Endothelial cell of umbilical vein (primary cell): Measurements from ENCODE around the gene NGEF. TPM values are rescaled to one million over a fixed set of nuclear protein-coding genes. Genes with fewer than 3 reads are reported as not detected.

Experiments
- BruUV-seq: library from RNA; stranded (reverse); fragments of 400-500 nt; replicated peaks from 2 replicates; lab custom pipeline; 2021; lab: Mats Ljungman, UMichigan
- CTCF ChIA-PET: fragments of 300-600, 350-600 bp; sonication (Branson Sonifier 250); formaldehyde crosslinking; loops from one replicate; lab custom pipeline; 2021; ENCODE audit warnings: antibody characterized with exemption, inconsistent platforms; lab: Charles Lee
- POLR2A ChIA-PET: fragments of 300-600, 350-600 bp; sonication (Branson Sonifier 250); formaldehyde crosslinking; loops from one replicate; lab custom pipeline; 2021; ENCODE audit warnings: antibody characterized with exemption, inconsistent platforms; lab: Charles Lee
- DNase-seq: peaks from one replicate; pipeline ENCODE4 v3.0.0-alpha.2; 2011; ENCODE audit warnings: low read depth, low spot score
- FAIRE-seq: peaks from 2 replicates; lab custom pipeline; 2011; peaks lifted over from hg19 to GRCh38; lab: Jason Lieb, UNC
- H2AFZ ChIP-seq: 2 replicates; pipeline ENCODE4 v1.6.0; 2012; ENCODE audit warnings: low read depth, low read length, control low read depth, inconsistent platforms
- H3K27ac ChIP-seq: 2 replicates; pipeline ENCODE4 v1.5.1; 2011; ENCODE audit warnings: low read depth, mild to moderate bottlenecking, control low read depth, low read length, moderate library complexity; ENCODE audit not compliant: insufficient read depth
- H3K27me3 ChIP-seq, 2 experiments: 2 replicates each; pipeline versions ENCODE4 v1.6.0 to v1.6.1; 2011; ENCODE audit warnings: low read length in 2 of 2, mixed read lengths in 1 of 2; ENCODE audit not compliant: control insufficient read depth in 2 of 2, insufficient read depth in 2 of 2
- H3K36me3 ChIP-seq, 2 experiments: 2 replicates in 1 of 2; 3 replicates in 1 of 2; pipeline ENCODE4 v1.5.1; 2011; ENCODE audit warnings: low read length in 2 of 2, mild to moderate bottlenecking in 1 of 2, moderate library complexity in 1 of 2; ENCODE audit not compliant: control insufficient read depth in 2 of 2, insufficient read depth in 2 of 2; ENCODE audit errors: extremely low read depth in 1 of 2
- H3K4me1 ChIP-seq: 3 replicates; pipeline ENCODE4 v1.5.1; 2011; ENCODE audit warnings: mild to moderate bottlenecking, low read length; ENCODE audit not compliant: control insufficient read depth, insufficient read depth; ENCODE audit errors: extremely low read depth
- H3K4me2 ChIP-seq: 2 replicates; pipeline ENCODE4 v1.6.1; 2011; ENCODE audit warnings: low read length, control low read depth, mixed read lengths; ENCODE audit not compliant: insufficient read depth
- H3K4me3 ChIP-seq, 3 experiments: fragments of 200-600 bp in 1 of 3; sonication (generic), shearing (Covaris generic) in 1 of 3; replicated peaks in 1 of 3; 2 replicates each; pipeline ENCODE4 v1.5.1; 2011 to 2016; ENCODE audit warnings: control low read depth in 3 of 3, low read length in 3 of 3, mild to moderate bottlenecking in 2 of 3, inconsistent platforms in 1 of 3, low read depth in 1 of 3, moderate library complexity in 1 of 3; ENCODE audit not compliant: insufficient read depth in 1 of 3
- H3K79me2 ChIP-seq: 2 replicates; pipeline ENCODE4 v1.6.0; 2012; ENCODE audit warnings: low read length, inconsistent platforms; ENCODE audit not compliant: control insufficient read depth, insufficient read depth
- H3K9ac ChIP-seq: replicated peaks from 2 replicates; pipeline ENCODE3; 2011; ENCODE audit warnings: low read length, control low read depth; ENCODE audit not compliant: insufficient read depth; ENCODE audit errors: extremely low read depth
- H3K9me1 ChIP-seq: replicated peaks from 3 replicates; pipeline ENCODE4 v1.6.0; 2011; ENCODE audit warnings: mild to moderate bottlenecking, low read length; ENCODE audit not compliant: control insufficient read depth, insufficient read depth; ENCODE audit errors: extremely low read depth
- H3K9me3 ChIP-seq: replicated peaks from 2 replicates; pipeline ENCODE4 v1.5.1; 2012; ENCODE audit warnings: low read length, inconsistent platforms; ENCODE audit not compliant: control insufficient read depth, insufficient read depth
- H4K20me1 ChIP-seq: replicated peaks from 2 replicates; pipeline ENCODE3; 2011; ENCODE audit warnings: mild to moderate bottlenecking, low read length; ENCODE audit not compliant: control insufficient read depth, insufficient read depth; ENCODE audit errors: extremely low read depth
- EZH2 ChIP-seq: IDR thresholded peaks from 2 replicates; pipeline ENCODE4 v1.6.1; 2012; ENCODE audit warnings: borderline replicate concordance, low read depth, mild to moderate bottlenecking, moderate library complexity, low read length, inconsistent platforms; ENCODE audit not compliant: severe bottlenecking
- FOS ChIP-seq: IDR thresholded peaks from 2 replicates; pipeline ENCODE4 v1.6.1; 2011; ENCODE audit warnings: mild to moderate bottlenecking, low read length, moderate library complexity, borderline replicate concordance; ENCODE audit not compliant: insufficient read depth
- GATA2 ChIP-seq: IDR thresholded peaks from 2 replicates; pipeline ENCODE4 v1.7.0; 2011; ENCODE audit warnings: low read depth, mild to moderate bottlenecking, moderate library complexity, mixed read lengths, low read length; ENCODE audit not compliant: insufficient read length, insufficient read depth
- JUN ChIP-seq: IDR thresholded peaks from 2 replicates; pipeline ENCODE4 v1.6.1; 2011; ENCODE audit warnings: borderline replicate concordance, low read depth; ENCODE audit not compliant: insufficient read length, insufficient read depth
- MAX ChIP-seq: IDR thresholded peaks from 2 replicates; pipeline ENCODE4 v1.6.1; 2011; ENCODE audit not compliant: insufficient read depth, insufficient read length
- MYC ChIP-seq: IDR thresholded peaks from one replicate; pipeline ENCODE4 v1.6.1; 2011; ENCODE audit warnings: mild to moderate bottlenecking, low read depth, low read length
- POLR2A ChIP-seq: IDR thresholded peaks from 2 replicates; pipeline ENCODE4 v1.6.1; 2012; ENCODE audit warnings: low read depth, mild to moderate bottlenecking, control low read depth, low read length
- POLR2AphosphoS5 ChIP-seq: IDR thresholded peaks from 2 replicates; pipeline ENCODE4 v1.6.1; 2012; ENCODE audit warnings: low read depth, mild to moderate bottlenecking, control low read depth, low read length, moderate library complexity; ENCODE audit not compliant: insufficient read depth
- dilution Hi-C: fragments of 300-500 bp; cut with MboI; formaldehyde crosslinking; loops from one replicate; pipeline ENCODE4 v1.15.0; 2019; ENCODE audit warnings: low sequenced_read_pairs; ENCODE audit not compliant: extremely low pct_ligation_motif_present
- intact Hi-C: fragments of 100-400 bp; cut with micrococcal nuclease; formaldehyde crosslinking; loops from one replicate; pipeline ENCODE4 v1.10.0; 2022
- polyA plus RNA-seq, 4 experiments: library from polyadenylated mRNA; depleted of rRNA in 3 of 4; stranded (reverse) in 3 of 4; unstranded in 1 of 4; fragments of >200 nt; gene quantifications; 2 replicates each; pipeline versions ENCODE4 v1.2.1 to v1.2.3, GENCODE V29; 2011 to 2012; ENCODE audit warnings: missing spikeins in 1 of 4
- total RNA-seq: library from RNA; stranded (reverse); gene quantifications from 2 replicates; pipeline ENCODE4 v1.2.3, GENCODE V29; 2021
- TF ChIP-seq, protein P1 (sequence below), 2 donors: IDR thresholded peaks; 1 replicate in 1 of 2; 2 replicates in 1 of 2; pipeline ENCODE4 v1.5.1; 2011; ENCODE audit warnings: low read length in 2 of 2, mild to moderate bottlenecking in 2 of 2, moderate library complexity in 2 of 2, control low read depth in 1 of 2, inconsistent platforms in 1 of 2, low read depth in 1 of 2; ENCODE audit not compliant: insufficient read depth in 1 of 2; ENCODE audit errors: extremely low read depth in 1 of 2

The NGEF gene
- total and polyA plus RNA-seq, 2 donors (not counting 3 experiments of a cell fraction or from before 2014, with no cell fraction given) = 0.22 to 0.41 TPM

GRCh38 chr2:233007739-233008138 is 5.3 kb downstream of the NGEF start:
- Histone ChIP-seq H4K20me1 (no peaks in the 10 kb centered on the region), H3K27ac (no peak overlapping the region), H3K4me2 (no peak overlapping the region), H3K79me2 (no peaks in the 10 kb centered on the region), H3K36me3 (no peaks in the 10 kb centered on the region), H3K9ac (no peak overlapping the region), H3K27me3 (peaks cover 3% of the 10 kb centered on the region in 2 experiments), H2AFZ (no peak overlapping the region), H3K4me3 (no peak overlapping the region), H3K4me1 (no peaks in the 10 kb centered on the region), H3K9me3 (no peaks in the 10 kb centered on the region), H3K9me1 (no peaks in the 10 kb centered on the region)
- intact Hi-C loops = no loop called here
- FAIRE-seq (no peak), DNase-seq (no peak)
- no TSS peak for BruUV-seq
- no peak for TF ChIP-seq POLR2AphosphoS5
- TF ChIP-seq JUN = no peak
- no peak for TF ChIP-seq MYC
- TF ChIP-seq EZH2 = no peak
- no peak for TF ChIP-seq FOS
- TF ChIP-seq, protein P1, sequence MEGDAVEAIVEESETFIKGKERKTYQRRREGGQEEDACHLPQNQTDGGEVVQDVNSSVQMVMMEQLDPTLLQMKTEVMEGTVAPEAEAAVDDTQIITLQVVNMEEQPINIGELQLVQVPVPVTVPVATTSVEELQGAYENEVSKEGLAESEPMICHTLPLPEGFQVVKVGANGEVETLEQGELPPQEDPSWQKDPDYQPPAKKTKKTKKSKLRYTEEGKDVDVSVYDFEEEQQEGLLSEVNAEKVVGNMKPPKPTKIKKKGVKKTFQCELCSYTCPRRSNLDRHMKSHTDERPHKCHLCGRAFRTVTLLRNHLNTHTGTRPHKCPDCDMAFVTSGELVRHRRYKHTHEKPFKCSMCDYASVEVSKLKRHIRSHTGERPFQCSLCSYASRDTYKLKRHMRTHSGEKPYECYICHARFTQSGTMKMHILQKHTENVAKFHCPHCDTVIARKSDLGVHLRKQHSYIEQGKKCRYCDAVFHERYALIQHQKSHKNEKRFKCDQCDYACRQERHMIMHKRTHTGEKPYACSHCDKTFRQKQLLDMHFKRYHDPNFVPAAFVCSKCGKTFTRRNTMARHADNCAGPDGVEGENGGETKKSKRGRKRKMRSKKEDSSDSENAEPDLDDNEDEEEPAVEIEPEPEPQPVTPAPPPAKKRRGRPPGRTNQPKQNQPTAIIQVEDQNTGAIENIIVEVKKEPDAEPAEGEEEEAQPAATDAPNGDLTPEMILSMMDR (IDR thresholded peaks at IDR 0.05; ENCODE audit: extremely low read depth in 1 of 2, insufficient read depth in 1 of 2, low read depth in 1 of 2, low read length in 2 of 2) = no peak
- no peak for TF ChIP-seq GATA2
- TF ChIP-seq POLR2A = no peak
- TF ChIP-seq MAX = no peak
- POLR2A ChIA-PET = no interaction called here
- CTCF ChIA-PET = interaction anchor here (0.6 to 3.1 kb wide), 2 partner anchors 21 to 66 kb away, joined by 3 to 13 read pairs; no protein-coding TSS in a partner anchor
- dilution Hi-C loops = no loop called here
